ENCODE measurements around the gene RAB6A. TPM values are rescaled to one million over a fixed set of nuclear protein-coding genes. Genes with fewer than 3 reads are reported as not detected.

Gene RAB6A
- total RNA-seq, 1 experiment from 2014 or later, result 76.3 TPM

DNA sequence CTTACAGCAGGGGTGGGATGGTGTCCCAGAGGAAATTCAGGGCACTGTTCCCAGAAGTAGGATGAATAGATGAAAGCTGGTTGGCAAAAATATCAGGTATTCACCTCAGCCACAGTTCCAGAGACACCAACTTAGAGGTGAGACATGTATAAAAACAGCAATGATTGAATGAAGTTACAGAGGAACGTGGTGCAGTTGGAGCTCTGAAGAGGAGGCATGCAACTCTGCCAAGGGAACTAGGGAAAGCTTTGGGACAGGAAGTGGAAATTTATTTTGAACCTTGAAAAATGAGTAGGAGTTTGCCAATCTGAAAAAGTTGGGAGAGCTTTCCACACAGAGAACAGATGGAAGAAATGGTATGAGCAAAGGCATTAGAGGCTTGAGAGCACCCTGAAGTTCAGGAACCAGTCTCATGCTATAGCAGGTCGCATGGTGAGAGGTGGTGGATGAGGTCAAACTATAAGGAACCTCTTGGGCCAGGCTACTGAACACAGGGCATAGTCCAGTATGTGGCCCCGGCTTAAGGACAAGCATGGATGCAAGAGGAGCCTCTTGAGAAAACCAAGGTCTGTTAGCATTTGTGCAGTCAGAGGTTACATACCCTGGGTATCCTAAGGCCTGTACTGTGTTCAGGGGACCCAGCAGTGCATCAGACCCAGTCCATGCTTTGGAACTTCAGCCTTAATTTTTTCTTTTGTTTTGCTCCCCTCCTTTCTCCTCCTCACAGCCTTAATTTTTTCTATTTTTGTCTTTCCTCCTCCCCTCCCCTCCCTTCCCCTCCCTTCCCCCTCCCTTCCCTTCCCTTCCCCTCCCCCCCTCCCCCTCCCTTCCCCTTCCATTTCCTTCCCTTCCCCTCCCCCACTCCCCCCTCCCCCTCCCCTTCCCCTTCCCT lies 97.0 kb downstream of the RAB6A start:
- Histone ChIP-seq H3K9me2 (replicated peaks; ENCODE audit: insufficient read depth, low read length) (no peaks in the 10 kb centered on the region), H3K9ac (ENCODE audit: low read length) (no peak overlapping the region), H3K79me2 (ENCODE audit: low read length) (no peaks in the 10 kb centered on the region), H4K20me1 (ENCODE audit: insufficient read depth, low read depth, low read length) (peaks cover 5% of the 10 kb centered on the region; the same call in 1 of the 2 replicates), H3K9me3 (ENCODE audit: low read length) (no peaks in the 10 kb centered on the region), H3K27me3 (ENCODE audit: low read length) (no peaks in the 10 kb centered on the region), H3K36me3 (ENCODE audit: insufficient read depth, low read length) (no peaks in the 10 kb centered on the region), H3K4me3 (ENCODE audit: low read length) (no peak overlapping the region), H2AFZ (ENCODE audit: low read length) (no peak overlapping the region), H3K4me1 (ENCODE audit: low read length) (peaks cover 4% of the 10 kb centered on the region), H3K4me2 (ENCODE audit: low read depth, low read length, poor library complexity, severe bottlenecking) (no peak overlapping the region), H3K27ac (ENCODE audit: low read length) (no peak overlapping the region)
- DNase-seq, result no peak

DNA sequence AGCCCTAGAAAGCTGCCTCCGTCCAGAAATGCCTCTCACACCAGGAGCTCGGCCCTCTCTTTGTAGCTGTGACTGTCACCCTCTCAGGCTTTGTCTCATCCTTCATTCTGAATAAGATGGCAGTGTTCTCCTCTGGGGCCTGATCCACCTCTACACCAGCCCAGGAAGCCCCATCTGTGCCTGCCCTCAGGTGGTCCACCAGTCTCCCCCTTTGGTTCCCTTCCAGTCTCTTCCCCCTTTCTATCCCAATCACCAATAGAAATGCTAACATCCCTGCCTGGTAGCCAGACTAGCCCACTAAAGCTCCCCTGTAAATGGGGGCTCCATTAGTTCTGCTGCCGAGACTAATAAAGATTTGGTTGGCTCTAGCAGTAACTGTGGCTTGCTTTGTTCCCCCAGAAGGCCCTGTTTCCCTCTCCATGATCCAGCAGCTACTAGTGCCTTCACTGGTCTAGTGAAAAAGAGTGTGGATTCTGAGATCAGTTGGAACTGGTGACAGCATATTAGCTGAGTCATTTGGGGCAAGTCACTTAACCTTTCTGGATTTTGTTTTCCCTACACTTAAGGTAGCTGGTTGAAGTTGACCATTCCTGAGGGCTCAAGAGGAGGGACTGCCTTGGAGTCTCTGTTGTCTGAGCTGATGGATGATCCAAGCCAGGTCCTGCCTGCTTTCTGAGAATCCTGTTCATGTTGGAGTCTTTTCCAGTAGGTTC lies 98.3 kb downstream of the RAB6A start:
- no peak for DNase-seq
- Histone ChIP-seq H3K79me2 (ENCODE audit: low read length) (no peaks in the 10 kb centered on the region), H3K4me3 (ENCODE audit: low read length) (no peak overlapping the region), H3K9ac (ENCODE audit: low read length) (no peak overlapping the region), H3K9me2 (replicated peaks; ENCODE audit: insufficient read depth, low read length) (no peaks in the 10 kb centered on the region), H3K4me1 (ENCODE audit: low read length) (peaks cover 4% of the 10 kb centered on the region), H3K36me3 (ENCODE audit: insufficient read depth, low read length) (no peaks in the 10 kb centered on the region), H3K27me3 (ENCODE audit: low read length) (no peaks in the 10 kb centered on the region), H3K27ac (ENCODE audit: low read length) (no peak overlapping the region), H4K20me1 (ENCODE audit: insufficient read depth, low read depth, low read length) (peaks cover 5% of the 10 kb centered on the region; the same call in 1 of the 2 replicates), H2AFZ (ENCODE audit: low read length) (no peak overlapping the region), H3K9me3 (ENCODE audit: low read length) (no peaks in the 10 kb centered on the region), H3K4me2 (ENCODE audit: low read depth, low read length, poor library complexity, severe bottlenecking) (no peak overlapping the region)

DNA sequence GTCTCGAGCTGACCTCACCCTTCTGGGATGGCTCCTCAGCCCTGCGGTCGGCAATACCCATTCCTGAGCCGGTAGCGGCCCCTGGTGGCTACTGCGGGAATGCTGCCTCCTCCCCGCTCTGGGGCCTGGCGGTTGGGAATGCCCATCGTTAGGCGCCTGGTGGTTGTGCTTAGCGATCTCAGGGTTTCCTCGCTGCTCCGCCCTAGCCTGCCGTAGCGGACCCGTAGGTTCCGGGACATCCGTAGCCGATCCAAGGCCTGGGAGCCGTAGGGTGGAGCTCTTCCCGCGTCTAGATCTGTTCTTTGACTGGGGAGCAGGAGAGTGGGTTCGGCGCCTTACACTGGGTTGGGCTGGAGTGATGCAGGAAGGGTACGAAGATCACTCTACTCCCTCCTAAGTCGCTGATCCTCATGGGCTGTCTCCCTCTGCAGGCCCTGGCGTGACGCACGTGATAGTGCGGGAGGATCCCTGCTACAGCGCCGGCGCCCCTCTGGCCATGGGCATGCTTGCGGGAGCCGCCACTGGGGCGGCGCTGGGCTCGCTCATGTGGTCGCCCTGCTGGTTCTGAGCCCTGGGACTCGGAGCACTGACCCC lies 99.7 kb downstream of the RAB6A start:
- peak overlapping the region; percentile 38; the same call in 1 of the 2 replicates for H2AFZ ChIP-seq (ENCODE audit: low read length)
- H3K4me1 ChIP-seq (ENCODE audit: low read length), result peaks cover 4% of the 10 kb centered on the region
- H3K36me3 ChIP-seq (ENCODE audit: insufficient read depth, low read length), result no peaks in the 10 kb centered on the region
- H4K20me1 ChIP-seq (ENCODE audit: insufficient read depth, low read depth, low read length), result peaks cover 5% of the 10 kb centered on the region; the same call in 1 of the 2 replicates
- peak overlapping the region; percentile 39; the same call in 1 of the 2 replicates for H3K4me3 ChIP-seq (ENCODE audit: low read length)
- peak; percentile 92 for DNase-seq
- no peaks in the 10 kb centered on the region for H3K27me3 ChIP-seq (ENCODE audit: low read length)
- H3K27ac ChIP-seq (ENCODE audit: low read length), result no peak overlapping the region
- peak overlapping the region; percentile 44 for H3K9ac ChIP-seq (ENCODE audit: low read length)
- H3K9me2 ChIP-seq (replicated peaks; ENCODE audit: insufficient read depth, low read length), result no peaks in the 10 kb centered on the region
- peak overlapping the region; percentile 42 for H3K4me2 ChIP-seq (ENCODE audit: low read depth, low read length, poor library complexity, severe bottlenecking)
- H3K9me3 ChIP-seq (ENCODE audit: low read length), result no peaks in the 10 kb centered on the region
- no peaks in the 10 kb centered on the region for H3K79me2 ChIP-seq (ENCODE audit: low read length)

DNA sequence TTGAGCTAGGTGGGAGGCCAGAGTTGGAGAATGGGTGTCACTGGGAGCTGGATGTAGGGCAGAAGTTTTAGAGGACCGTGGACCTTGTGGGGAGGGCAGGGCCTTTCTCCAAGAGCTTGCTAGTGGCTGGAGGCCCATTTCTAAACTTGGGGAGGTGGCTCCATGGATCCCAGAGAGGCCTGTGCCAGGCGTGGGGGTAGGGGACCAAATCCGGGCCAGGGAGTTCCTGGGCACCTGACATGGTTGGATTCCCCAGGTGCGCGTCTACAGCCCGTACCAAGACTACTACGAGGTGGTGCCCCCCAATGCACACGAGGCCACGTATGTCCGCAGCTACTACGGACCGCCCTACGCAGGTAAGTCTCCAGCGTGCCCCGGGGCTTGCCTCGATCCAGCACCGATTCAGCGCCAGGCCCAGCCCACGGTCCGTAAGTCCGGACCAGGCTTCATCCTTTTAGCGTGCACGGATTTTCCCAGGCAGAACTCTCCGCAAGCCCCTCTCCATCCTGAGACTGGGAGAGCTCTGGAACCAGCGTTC lies 100.3 kb downstream of the RAB6A start:
- no peak overlapping the region for H2AFZ ChIP-seq (ENCODE audit: low read length)
- H3K27ac ChIP-seq (ENCODE audit: low read length), result no peak overlapping the region
- H4K20me1 ChIP-seq (ENCODE audit: insufficient read depth, low read depth, low read length), result peaks cover 5% of the 10 kb centered on the region; the same call in 1 of the 2 replicates
- no peaks in the 10 kb centered on the region for H3K79me2 ChIP-seq (ENCODE audit: low read length)
- no peaks in the 10 kb centered on the region for H3K36me3 ChIP-seq (ENCODE audit: insufficient read depth, low read length)
- no peaks in the 10 kb centered on the region for H3K9me3 ChIP-seq (ENCODE audit: low read length)
- H3K4me1 ChIP-seq (ENCODE audit: low read length), result peaks cover 4% of the 10 kb centered on the region
- no peaks in the 10 kb centered on the region for H3K9me2 ChIP-seq (replicated peaks; ENCODE audit: insufficient read depth, low read length)
- no peaks in the 10 kb centered on the region for H3K27me3 ChIP-seq (ENCODE audit: low read length)
- H3K9ac ChIP-seq (ENCODE audit: low read length), result no peak overlapping the region
- DNase-seq, result no peak
- no peak overlapping the region for H3K4me3 ChIP-seq (ENCODE audit: low read length)
- no peak overlapping the region for H3K4me2 ChIP-seq (ENCODE audit: low read depth, low read length, poor library complexity, severe bottlenecking)

DNA sequence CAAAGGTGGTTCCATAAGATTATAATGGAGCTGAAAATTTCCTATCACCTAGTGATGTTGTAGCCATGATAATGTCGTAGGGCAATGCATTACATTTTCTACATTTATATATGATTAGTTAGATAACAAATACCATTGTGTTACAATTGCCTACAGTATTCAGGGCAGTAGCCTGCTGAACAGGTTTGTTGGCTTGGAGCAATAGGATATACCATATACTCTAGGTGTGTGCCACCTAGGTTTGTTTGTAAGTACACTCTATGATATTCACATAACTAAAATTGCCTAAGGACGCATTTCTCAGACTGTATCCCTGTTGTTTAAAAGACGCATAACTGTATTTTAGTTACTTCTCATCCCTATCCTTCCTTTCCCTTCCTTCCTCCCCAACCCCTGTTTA lies 100.9 kb downstream of the RAB6A start:
- no peak for DNase-seq

DNA sequence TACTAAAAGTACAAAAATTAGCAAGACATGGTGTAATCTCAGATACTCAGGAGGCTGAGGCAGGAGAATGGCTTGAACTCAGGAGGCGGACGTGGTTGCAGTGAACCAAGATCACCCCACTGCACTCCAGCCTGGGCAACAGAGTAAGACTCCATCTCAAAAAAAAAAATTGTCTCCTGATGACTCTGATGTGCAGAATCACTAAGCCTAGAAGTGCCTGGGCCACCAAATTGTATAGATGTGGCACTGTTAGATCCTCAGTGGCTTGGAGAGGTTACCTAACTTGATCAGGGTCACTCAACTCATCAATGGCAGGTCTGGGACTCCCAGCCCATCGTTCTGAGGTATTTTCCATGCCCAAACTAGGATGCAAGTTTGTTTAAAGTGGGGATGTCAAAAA lies 103.9 kb downstream of the RAB6A start:
- H2AFZ ChIP-seq (ENCODE audit: low read length), result no peak overlapping the region
- H3K36me3 ChIP-seq (ENCODE audit: insufficient read depth, low read length), result no peaks in the 10 kb centered on the region
- H3K9me2 ChIP-seq (replicated peaks; ENCODE audit: insufficient read depth, low read length), result no peaks in the 10 kb centered on the region
- no peaks in the 10 kb centered on the region for H3K79me2 ChIP-seq (ENCODE audit: low read length)
- H4K20me1 ChIP-seq (ENCODE audit: insufficient read depth, low read depth, low read length), result no peaks in the 10 kb centered on the region
- no peak overlapping the region for H3K9ac ChIP-seq (ENCODE audit: low read length)
- H3K4me1 ChIP-seq (ENCODE audit: low read length), result peaks cover 4% of the 10 kb centered on the region
- 0 out of 2 replicates have a peak, but pooled peaks cover 3% of the 10 kb centered on the region for H3K27me3 ChIP-seq (ENCODE audit: low read length)
- H3K4me3 ChIP-seq (ENCODE audit: low read length), result no peak overlapping the region
- no peak overlapping the region for H3K27ac ChIP-seq (ENCODE audit: low read length)
- DNase-seq, result no peak
- no peaks in the 10 kb centered on the region for H3K9me3 ChIP-seq (ENCODE audit: low read length)
- H3K4me2 ChIP-seq (ENCODE audit: low read depth, low read length, poor library complexity, severe bottlenecking), result no peak overlapping the region

More for the DNA sequence above, 100.9 kb downstream of the RAB6A start:
- H3K9me3 ChIP-seq (ENCODE audit: low read length), result no peaks in the 10 kb centered on the region
- peaks cover 4% of the 10 kb centered on the region for H3K4me1 ChIP-seq (ENCODE audit: low read length)
- no peak overlapping the region for H3K9ac ChIP-seq (ENCODE audit: low read length)
- H3K27me3 ChIP-seq (ENCODE audit: low read length), result no peaks in the 10 kb centered on the region
- no peaks in the 10 kb centered on the region for H3K79me2 ChIP-seq (ENCODE audit: low read length)
- H3K4me2 ChIP-seq (ENCODE audit: low read depth, low read length, poor library complexity, severe bottlenecking), result no peak overlapping the region
- H3K9me2 ChIP-seq (replicated peaks; ENCODE audit: insufficient read depth, low read length), result no peaks in the 10 kb centered on the region
- H3K36me3 ChIP-seq (ENCODE audit: insufficient read depth, low read length), result no peaks in the 10 kb centered on the region
- no peak overlapping the region for H2AFZ ChIP-seq (ENCODE audit: low read length)
- no peak overlapping the region for H3K27ac ChIP-seq (ENCODE audit: low read length)
- no peak overlapping the region for H3K4me3 ChIP-seq (ENCODE audit: low read length)
- H4K20me1 ChIP-seq (ENCODE audit: insufficient read depth, low read depth, low read length), result peaks cover 5% of the 10 kb centered on the region; the same call in 1 of the 2 replicates

DNA sequence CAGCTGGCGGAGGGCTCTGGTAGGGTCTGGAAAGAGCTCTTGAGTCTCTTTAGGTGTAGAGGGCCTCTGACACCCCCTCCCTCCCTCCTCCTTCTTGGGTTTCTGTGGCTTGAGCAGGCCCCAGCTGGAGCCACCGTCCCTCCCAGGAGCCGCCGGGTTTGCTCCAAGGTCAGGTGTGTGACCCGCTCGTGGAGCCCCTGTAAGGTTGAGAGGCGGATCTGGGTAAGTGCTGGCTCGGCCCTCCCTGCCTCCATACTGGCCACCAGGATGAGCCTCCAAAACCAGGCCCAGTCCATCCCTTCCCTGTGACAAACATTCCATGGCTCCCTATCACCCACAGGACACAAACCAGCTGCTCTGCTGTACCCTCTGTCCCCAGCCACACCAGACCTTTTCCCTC lies 105.2 kb downstream of the RAB6A start:
- H3K27ac ChIP-seq (ENCODE audit: low read length), result no peak overlapping the region
- no peak overlapping the region for H2AFZ ChIP-seq (ENCODE audit: low read length)
- H3K9me2 ChIP-seq (replicated peaks; ENCODE audit: insufficient read depth, low read length), result no peaks in the 10 kb centered on the region
- H3K4me2 ChIP-seq (ENCODE audit: low read depth, low read length, poor library complexity, severe bottlenecking), result no peak overlapping the region
- H4K20me1 ChIP-seq (ENCODE audit: insufficient read depth, low read depth, low read length), result no peaks in the 10 kb centered on the region
- H3K27me3 ChIP-seq (ENCODE audit: low read length), result 0 out of 2 replicates have a peak, but pooled peaks cover 3% of the 10 kb centered on the region
- DNase-seq, result no peak
- H3K36me3 ChIP-seq (ENCODE audit: insufficient read depth, low read length), result no peaks in the 10 kb centered on the region
- H3K9ac ChIP-seq (ENCODE audit: low read length), result no peak overlapping the region
- H3K9me3 ChIP-seq (ENCODE audit: low read length), result no peaks in the 10 kb centered on the region
- no peaks in the 10 kb centered on the region for H3K79me2 ChIP-seq (ENCODE audit: low read length)
- no peaks in the 10 kb centered on the region for H3K4me1 ChIP-seq (ENCODE audit: low read length)
- no peak overlapping the region for H3K4me3 ChIP-seq (ENCODE audit: low read length)
